ENCODE data around the gene MXRA7.
A peak's percentile ranks its signal among the peaks of the same experiment; 100 is the strongest.
"Not testable (repeated sequence)": the region's sequence is repeated elsewhere in the genome, so short reads cannot be mapped to it uniquely, and the experiment has no call there.

Gene MXRA7

GRCh38 chr17:76735006-76735405 is 24.2 kb upstream of the MXRA7 start:
- DNase-seq: no peak

DNA sequence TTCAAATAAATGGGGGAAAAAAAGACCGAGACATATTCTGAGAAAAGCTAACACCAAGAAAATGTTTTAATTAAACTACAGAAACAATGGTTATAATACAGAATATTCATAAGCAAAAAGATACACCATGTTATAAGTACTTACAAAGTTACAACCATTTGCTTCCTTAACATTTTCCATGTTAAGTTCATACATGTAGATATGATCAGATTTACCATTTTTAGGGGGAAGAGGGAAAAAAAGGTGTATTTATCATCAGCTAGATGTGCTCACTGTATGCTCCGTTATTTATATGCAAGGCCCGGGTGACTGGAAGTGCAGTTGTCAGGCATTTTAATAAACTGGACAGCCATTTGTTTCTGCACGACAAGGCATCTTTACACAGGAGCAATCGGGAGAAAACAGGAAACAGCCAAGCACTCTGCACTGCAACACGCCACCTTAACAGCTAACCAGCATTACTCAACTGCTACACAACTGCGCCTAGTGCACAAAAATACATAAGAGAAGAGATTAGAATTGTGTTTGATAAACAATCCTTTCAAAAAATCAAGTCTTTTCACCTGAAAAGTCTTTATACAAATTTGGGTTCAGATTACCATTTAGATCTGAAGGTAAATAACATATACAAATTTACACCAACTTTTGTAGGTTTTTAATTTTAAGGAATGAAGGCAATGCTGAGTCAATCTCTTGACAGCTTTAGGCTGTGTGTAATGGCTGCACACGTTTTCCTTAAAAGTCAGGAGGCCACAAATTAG is 23.5 kb upstream of the MXRA7 start:
- no peak for DNase-seq

DNA sequence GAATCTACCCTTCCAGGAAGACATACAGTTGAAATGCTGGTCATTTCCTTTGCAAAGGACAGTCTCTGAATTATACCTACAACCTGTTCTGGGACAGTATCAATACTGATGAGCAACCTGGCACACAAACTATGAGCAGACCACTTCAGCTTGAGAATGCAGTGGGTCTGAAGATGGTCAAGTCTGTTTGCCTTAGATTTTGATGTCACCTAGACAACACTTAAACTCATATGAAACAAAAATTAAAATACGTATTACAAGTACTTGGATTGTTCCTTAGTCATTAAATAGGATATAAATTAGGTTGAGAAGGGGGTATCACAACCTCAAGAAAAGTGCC is 22.8 kb upstream of the MXRA7 start:
- DNase-seq: no peak

DNA sequence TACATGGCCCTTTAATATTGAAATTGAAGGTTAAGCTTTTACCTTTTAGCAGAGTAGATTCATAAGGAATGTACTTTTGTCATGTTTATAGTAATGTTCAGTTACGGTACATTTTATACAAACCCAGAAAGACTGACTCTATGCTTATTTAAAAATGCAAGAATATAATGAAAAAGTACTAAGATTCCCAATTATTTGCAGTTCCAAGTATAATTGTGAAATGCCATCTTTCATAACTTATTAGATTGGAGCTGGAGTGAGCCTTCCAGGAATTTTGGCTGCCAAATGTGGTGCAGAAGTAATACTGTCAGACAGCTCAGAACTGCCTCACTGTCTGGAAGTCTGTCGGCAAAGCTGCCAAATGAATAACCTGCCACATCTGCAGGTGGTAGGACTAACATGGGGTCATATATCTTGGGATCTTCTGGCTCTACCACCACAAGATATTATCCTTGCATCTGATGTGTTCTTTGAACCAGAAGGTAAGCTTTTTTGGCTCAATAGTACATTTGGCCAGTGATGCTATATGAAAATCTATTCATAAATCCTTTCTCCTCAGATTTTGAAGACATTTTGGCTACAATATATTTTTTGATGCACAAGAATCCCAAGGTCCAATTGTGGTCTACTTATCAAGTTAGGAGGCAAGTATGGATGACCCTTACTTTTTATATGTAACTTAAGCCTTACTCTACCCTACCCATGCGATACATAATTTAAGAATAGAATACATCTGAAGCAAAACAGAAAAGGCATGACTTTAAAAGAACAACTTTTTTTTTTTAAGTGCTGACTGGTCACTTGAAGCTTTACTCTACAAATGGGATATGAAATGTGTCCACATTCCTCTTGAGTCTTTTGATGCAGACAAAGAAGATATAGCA is 22.2 kb upstream of the MXRA7 start:
- DNase-seq: no peak

GRCh38 chr17:76731800-76732733 is 21.3 kb upstream of the MXRA7 start:
- not testable (repeated sequence) for DNase-seq

DNA sequence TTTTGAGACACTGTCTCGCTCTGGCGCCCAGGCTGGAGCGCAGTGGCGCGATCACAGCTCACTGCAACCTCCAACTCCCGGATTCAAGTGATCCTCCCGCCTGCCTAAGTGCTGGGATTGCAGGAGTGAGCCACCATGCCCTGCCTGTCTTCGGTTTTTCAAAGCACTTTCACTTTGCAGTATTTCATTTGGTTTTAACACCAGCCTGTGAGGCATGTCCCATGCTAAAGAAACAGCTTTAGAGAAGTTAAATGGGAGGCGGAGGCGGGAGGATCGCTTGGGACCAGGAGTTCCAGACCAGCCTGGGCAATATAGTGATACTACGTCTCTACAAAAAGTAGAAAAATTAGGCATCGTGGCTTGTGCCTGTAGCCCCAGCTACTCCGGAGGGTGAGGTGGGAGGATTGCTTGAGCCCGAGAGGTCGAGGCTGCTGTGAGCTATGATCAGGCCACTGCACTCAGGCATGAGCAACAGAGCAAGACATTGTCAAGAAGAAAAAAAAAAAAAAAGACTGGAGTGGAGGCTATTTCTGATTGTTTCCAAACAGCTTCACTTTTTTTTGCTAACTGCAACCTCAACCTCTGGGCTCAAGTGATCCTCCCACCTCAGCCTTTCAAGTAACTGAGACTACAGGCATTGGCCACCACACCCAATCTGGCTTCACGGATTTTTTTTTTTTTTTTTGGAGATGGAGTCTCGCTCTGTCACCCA is 17.1 kb upstream of the MXRA7 start:
- DNase-seq: peak; percentile 28

GRCh38 chr17:76726776-76727718 is 16.3 kb upstream of the MXRA7 start, which contains the start of gene METTL23:
METTL23 (plus strand) TSS chr17:76726839; CDS start chr17:76729711, 2,872 bp downstream.
- peak; percentile 82 for DNase-seq

GRCh38 chr17:76726231-76726775 is 15.5 kb upstream of the MXRA7 start, which contains the start of gene JMJD6:
JMJD6 (minus strand) TSS chr17:76726606; CDS start chr17:76726475, 131 bp downstream.
- peak; percentile 96 for DNase-seq

- peak; percentile 77 for DNase-seq
These were observed 14.9 kb upstream of the MXRA7 start for GRCh38 chr17:76725580-76726230.

DNA sequence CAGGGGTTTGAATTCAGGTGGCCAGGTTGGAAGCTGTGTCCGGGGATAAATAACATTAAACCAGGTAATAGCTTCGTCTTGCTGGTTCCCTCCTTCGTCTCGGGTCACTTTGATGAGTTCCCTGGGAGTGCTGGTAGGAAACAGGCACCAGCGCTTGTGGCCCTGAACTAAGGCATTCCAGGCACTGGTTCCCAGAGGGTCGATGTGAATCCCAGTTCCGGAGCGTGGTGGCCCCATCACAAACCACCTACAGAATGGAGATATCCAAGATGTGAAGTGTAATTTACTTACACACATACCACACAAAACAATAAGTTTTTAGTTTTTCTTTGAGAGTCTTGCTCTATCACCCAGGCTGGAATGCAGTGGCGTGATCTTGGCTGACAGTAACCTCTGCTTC is 13.0 kb upstream of the MXRA7 start:
- no peak for DNase-seq

GRCh38 chr17:76722977-76723376 is 12.2 kb upstream of the MXRA7 start:
- not testable (repeated sequence) for DNase-seq

DNA sequence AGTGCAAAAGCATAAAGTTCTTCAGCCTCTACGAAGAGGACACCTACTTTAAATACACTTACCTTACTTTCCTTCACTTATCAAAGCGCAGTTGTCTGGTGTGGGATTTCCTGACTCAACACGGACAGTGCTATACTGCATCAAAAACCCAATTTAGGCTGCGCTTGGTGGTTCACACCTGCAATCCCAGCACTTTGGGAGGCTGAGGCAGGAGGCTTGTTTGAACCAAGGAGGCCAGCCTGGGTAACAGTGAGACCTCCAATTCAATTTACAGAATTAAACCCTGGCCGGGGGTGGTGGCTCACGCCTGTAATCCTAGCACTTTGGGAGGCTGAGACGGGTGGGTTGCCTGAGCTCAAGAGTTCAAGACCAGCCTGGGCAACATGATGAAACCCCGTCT is 11.5 kb upstream of the MXRA7 start:
- no peak for DNase-seq

DNA sequence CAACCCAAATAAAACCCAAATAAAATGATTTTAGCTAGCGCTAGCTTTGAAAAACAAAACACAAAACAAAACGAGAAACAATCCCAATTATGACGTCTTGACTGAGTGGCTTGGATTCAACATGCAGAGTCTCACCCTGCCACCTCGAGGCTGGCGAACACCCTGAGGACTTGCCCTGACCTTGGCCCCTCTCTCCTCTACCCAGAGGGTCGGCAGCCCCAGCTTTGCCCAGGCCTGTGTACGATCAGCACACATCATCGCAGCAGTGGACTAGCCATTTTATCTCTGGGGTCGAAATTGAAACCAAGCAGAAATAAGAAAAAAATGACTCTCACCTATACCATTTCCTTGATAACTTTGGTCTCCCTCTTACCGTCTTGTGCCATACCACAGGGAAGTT is 10.7 kb upstream of the MXRA7 start:
- DNase-seq: no peak

GRCh38 chr17:76720941-76721340 is 10.2 kb upstream of the MXRA7 start:
- no peak for DNase-seq

DNA sequence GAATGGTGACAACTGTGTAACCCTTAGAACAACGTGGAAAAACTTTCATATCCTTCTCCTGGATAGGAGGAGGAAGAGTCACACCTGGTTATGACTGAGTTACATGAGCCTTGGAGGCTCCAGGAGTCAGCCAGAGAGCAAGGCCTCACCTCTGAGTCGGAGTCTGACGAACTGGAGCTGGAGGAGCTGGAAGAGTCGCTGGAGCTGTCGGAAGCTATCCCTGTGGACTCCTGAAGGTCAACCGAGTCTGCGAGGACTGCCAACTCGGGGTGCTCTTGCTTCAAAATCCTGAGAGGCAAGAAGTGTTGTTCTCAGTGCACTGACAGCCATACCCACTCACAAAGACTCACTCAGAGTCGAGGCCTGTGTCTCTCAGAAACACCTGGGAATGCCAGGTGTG is 9.4 kb upstream of the MXRA7 start:
- no peak for DNase-seq

- DNase-seq: no peak
These were observed 7.8 kb upstream of the MXRA7 start for GRCh38 chr17:76718516-76718915.

DNA sequence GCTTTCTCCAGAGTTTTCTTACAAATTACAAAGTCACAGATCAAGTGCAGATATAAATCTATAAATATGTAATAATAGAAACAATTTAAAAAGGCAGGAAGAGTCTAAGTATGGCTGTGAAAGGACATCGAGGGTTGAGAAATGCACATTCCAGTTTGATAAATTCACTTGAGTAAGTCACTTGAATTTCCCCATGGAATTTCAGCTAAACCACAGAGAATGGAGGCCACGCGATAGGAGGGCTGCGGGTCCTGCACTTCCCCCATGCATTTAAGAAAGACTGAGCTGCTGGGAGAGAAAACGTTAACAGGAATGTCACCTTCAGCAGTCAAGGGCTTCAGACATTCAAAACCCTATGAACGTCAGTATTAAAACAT is 6.1 kb upstream of the MXRA7 start:
- DNase-seq: no peak

GRCh38 chr17:76716146-76716838 is 5.5 kb upstream of the MXRA7 start:
- peak; percentile 29 for DNase-seq

DNA sequence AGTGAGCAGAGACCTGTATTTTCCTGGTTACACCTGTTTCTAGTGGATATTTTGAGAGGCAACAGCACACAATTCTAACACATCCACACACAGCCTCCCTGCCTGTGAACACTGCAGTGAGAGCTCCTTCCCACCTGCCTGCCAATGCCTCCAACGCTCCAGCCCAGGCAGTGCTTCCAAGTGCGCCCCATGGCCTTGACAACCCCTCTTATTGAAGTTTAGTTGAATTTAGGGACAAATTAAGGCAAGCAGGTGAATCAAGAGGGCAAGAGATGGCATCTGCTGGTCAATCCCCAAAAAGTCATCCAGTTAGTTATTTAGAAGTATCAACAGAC is 4.7 kb upstream of the MXRA7 start:
- DNase-seq: no peak
